Anterior cingulate cortex (tissue), 58 donors: ENCODE data around the gene EIF5A2.
"Not testable (repeated sequence)": the region's sequence is repeated elsewhere in the genome, so short reads cannot be mapped to it uniquely, and the experiment has no call there.

Experiments used
- DNase-seq, 58 donors: peaks; one replicate each; lab custom pipeline; 2025; lab: John Stamatoyannopoulos, UW

Gene EIF5A2

DNA sequence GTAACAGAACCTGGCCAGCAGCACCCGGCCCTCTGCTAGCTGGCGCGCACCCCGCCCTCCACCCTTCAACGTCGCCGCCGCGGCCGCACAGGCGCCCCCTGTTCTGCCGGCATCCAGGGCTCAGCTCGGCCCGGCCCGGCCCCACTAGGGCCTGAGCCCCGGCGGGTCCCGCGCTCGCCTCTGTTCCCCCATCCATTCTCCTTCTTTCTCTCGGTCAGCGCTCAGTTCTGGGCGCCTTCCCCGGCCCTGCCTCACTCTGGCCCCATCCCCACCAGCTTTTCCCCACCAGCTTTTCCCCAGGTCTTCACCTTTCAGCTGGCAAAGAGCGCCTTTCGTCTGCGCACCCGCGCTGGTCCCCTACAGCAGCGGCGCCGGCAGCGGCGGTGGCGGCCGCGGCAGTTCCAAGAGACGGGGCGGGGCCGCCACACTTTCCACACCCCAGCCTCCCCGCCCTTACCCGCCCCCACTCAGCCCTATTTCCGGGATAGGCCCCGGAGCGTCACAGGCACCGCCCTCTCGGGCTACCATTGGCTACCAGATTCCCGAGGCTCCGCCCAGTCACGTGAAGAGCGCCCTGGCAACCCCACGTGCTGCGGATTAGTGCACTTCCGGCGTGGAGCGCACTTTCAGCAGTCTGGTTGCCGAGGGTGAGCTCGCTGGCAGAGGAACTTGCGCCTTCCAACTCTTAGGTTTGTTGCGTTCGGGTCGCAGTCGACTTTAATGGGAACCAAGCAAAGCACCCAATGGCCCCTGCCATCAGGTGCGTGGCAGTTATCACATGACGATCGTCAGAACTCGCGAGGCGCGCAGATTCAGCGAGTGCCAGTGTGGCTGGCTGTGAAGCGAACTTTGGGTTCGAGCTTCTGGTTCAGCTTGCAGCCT is at the start of gene EIF5A2:
Gene EIF5A2 (minus strand): TSS at position 403 of the 882 bp plus-strand sequence. CDS start 831 bp downstream, outside the sequence.
- DNase-seq, result peak; percentile 12 to 96 (median 88)

- DNase-seq, result no peak
Observed at GRCh38 chr3:170956647-170957046, 48.2 kb upstream of the EIF5A2 start.

- DNase-seq, result peak in 33 of 58 donors; percentile 6 to 66 (median 31)
Observed at GRCh38 chr3:170953736-170954135, 45.3 kb upstream of the EIF5A2 start.

DNA sequence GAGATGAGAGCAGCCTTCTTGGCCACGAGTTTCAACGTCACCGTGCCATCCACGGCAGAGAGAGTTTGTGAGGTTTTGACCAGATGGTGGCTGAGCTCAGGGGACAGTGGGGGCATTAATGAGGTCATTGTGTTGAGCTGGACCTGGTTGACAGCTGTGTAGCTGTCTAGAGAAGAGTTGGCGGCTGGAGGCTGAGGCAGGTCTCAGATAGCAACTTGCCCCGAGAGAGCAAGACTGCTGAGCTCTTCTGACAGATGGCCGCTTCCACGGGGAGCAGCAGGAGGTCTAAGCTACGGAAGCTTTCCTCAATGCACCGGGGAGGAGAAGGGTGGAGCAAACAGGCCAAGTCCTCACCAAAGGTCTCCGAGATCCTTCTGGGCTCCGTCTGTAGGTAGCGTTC is 44.8 kb upstream of the EIF5A2 start:
- DNase-seq, result peak in 11 of 58 donors; percentile 7 to 46 (median 21)

GRCh38 chr3:170949211-170949610 is 40.8 kb upstream of the EIF5A2 start:
- no peak for DNase-seq

DNA sequence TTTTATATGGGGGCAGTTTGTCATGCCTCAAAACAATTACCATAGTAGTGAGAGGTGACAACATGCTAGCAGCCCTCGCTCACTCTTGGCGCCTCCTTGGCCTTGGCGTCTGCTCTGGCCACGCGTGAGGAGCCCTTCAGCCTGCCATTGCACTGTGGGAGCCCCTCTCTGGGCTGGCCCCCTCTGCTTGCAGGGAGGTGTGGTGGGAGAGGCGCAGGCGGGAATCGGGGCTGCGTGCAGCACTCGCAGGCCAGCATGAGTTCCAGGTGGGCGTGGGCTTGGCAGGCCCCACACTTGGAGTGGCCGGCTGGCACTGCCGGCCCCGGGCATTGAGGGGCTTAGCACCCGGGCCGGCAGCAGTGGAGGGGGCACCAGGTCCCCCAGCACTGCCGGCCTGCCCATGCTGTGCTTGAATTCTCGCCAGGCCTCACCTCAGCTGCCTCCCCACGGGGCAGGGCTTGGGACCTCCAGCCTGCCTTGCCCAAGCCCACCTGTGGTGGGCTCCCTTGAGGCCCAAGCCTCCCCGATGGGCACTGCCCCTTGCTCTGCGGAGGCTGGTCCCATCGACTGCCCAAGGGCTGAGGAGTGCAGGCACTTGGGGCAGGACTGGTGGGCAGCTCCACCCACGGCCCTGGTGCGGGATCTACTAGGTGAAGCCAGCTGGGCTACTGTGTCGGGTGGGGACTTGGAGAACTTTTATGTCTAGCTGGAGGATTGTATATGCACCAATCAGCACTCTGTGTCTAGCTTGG is 38.8 kb upstream of the EIF5A2 start:
- DNase-seq, result no peak

DNA sequence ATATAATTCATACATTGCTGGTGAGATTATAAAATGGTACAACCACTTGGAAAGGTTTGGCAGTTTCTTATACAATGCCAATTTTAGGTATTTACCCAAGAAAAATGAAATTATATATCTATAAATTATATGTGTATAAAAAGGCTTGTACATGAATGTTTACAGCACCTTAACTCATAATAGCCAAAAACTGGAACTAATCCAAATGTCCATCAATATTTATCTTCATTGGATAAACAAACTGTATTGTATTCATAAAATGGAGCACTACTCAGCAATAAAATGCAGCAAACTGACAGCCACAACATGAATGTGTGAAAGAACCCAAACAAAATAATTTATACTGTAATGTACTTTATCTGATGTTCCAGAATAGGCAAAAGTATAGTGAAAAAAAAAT is 33.6 kb upstream of the EIF5A2 start:
- DNase-seq, result no peak

DNA sequence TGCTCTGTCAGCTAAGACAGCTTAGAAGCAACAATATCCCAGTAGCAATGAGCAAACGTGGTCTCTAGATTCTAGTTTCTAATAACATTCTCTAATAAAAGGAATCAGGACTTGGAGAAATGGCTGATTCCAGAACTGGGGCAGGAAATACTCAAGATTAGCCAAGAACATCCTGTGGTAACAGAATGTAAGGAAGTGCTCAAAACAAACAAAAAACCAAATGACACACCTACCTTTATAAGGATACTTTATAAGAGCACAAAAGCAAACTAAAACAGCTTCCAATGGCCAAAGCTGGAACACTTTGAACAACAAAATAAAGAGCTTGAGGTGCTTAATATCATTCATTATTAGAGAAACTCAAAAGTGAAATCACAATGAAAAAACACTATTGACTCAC is 33.1 kb upstream of the EIF5A2 start:
- no peak for DNase-seq

DNA sequence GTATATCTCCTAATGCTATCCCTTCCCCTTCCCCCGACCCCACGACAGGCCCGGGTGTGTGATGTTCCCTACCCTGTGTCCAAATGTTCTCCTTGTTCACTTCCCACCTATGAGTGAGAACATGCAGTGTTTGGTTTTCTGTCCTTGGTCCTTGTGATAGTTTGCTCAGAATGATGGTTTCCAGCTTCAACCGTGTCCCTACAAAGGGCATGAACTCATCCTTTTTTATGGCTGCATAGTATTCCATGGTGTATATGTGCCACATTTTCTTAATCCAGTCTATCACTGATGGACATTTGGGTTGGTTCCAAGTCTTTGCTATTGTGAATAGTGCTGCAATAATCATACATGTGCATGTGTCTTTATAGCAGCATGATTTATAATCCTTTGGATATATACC is 24.6 kb upstream of the EIF5A2 start:
- not testable (repeated sequence) for DNase-seq

DNA sequence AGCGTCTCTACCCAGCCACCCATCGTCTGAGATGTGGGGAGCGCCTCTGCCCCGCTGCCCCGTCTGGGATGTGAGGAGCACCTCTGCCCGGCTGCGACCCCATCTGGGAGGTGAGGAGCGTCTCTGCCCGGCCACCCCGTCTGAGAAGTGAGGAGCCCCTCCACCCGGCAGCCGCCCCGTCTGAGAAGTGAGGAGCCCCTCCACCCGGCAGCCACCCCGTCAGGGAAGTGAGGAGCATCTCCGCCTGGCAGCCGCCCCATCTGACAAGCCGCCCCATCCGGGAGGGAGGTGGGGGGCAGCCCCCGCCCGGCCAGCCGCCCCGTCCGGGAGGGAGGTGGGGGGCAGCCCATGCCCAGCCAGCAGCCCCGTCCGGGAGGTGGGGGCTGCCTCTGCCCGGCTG is 15.1 kb upstream of the EIF5A2 start:
- not testable (repeated sequence) for DNase-seq

DNA sequence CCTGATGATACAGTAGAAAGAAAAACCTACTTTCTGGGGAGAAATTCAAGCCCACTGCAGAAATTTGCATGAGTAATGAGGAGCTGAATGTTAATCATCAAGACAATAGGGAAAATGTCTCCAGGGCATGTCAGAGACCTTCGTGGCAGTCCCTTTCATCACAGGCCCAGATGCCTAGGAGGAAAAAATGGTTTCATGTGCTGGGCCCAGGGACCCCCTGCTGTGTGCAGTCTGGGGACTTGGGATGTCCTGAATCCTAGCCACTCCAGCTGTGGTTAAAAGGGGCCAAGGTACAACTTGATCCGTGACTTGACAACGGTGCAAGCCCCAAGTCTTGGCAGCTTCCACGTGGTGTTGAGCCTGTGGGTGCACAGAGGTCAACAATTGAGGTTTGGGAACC is 10.3 kb upstream of the EIF5A2 start:
- no peak for DNase-seq

DNA sequence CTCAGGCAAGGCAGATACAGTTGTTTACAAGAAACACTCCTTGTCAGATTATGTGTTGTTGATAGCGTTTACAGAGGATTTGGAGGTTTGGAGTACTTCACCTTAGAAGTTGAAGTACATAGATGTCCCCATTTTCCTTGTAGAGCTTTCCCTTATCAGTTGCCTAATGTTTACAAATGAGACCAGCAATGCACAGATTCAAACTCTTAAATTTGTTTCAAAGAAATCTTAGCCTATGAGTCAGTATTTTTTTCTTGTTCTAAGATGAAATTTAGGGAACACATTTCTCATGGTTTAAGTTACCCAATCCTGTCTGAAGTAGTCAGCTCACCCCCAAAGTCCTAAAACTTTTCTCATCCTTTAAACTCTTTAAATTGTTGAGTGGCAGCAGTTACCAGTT is 6.3 kb upstream of the EIF5A2 start:
- DNase-seq, result no peak

DNA sequence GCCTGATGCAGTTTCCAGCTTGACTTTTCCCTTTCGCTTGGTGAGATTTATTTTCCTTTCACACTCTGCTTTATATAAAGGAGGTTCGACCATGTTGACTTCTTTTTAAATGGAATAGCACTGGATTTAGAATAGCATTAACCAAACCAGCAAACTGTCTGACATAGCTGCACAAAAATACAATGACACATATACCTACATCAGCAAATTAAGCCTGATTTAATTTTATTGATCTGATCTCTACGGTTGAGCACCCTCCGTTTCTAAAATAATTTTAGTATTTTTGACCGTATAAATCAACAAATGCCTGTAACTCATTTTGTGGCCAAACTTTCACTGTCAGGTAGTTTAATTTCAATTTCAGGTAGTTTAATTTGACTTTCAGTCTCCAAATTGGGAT is 5.8 kb upstream of the EIF5A2 start:
- no peak for DNase-seq

DNA sequence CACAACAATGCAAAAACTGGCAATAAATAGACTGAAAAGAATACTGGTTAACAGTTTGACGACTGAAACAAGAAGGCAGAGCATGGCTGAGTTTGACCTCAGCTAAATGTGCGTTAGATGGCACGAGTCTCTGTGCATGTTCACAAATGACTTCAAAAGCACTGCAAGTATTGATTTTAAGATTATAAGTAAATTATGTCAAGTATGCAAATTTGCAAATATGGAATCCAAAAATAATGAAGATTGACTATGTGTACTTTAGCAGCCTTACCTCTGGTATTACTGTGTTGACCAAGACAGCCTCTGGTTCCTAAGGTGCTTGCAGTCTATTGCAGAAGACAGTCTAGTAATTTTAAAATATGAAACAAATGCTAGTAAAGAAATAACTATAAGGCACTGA is 2.6 kb upstream of the EIF5A2 start:
- no peak for DNase-seq

DNA sequence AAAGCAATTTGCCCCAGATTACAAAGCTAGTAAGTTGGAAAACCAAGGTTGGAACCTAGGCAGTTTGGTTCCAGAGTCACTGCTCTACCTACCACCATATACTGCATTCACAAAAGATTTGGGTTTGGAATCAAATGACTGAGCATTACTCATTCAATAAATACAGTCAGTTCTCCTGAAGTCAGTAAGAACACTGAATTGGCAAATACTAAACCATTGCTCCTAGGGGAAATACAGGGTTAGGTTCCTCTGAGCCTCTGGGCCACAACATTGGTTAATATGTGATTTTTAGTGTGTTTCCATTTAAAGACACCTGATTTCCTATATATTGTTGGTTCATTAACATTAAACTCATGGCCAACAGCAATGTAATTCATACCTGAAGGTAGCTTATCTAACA is 2.1 kb upstream of the EIF5A2 start:
- DNase-seq, result no peak

DNA sequence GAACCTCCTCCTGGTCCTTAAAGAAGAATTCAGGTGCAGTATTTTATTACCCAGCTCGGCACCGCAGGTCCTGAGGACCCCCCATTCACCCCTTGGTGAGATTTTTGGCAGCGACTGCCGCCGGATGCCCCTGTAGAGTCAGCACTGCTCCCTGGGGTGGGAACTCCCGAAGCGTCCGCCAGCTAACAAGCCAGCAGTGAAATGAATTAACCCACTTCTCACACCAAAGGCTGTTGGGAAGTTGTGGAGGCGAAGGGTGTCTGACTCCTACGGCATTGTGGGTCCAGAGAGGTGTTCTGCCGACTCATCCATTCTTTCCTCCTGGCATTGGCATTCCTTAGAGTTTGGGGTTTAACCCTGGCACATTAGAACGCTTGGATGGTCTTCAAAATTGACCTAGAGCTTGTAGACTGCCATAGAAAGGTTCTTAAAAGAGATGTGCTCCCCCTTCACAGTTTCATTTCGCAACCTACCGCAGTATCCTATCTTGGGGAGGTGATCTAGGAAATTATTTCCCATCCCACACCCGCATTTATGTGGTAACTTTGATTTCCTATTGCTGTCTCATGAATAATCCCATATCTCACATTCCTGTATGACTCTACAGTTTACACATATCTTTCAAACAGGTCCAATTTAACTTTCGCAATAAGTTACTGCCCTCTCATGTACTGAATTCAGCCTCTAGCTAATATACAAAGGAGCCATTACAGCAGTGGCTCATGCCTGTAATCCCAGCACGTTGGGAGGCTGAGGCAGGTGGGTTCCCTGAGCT is 879 bp upstream of the EIF5A2 start:
- peak in 1 of 58 donors; percentile 18 for DNase-seq

DNA sequence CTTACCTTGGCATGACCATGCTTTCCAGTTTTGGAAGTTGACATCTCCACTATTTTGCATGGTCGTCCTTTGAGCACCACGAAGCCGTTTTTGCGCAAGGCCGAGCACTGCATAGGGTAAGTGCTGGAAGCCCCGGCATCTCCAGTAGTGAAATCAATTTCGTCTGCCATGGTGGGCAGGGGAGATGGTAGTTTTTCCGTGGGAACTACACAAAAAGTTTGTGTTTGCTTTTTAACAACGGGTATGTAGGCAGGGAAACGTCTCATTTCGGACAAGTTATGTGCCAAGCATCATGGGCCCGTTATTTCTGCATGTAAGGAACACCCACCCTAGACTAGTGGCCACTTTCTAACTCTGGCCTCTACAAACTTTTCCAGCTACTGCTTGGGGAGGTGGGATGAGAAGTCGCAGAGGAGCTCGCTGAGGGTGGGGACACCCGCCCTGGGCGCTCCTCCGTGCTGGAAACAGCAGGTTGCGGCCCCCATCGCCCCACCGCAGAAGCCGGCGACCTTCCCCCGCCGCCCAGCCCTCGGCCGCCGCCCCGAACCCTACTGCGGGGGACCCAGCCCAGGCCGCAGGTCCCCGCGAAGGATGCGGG is 701 bp downstream of the EIF5A2 start:
- DNase-seq, result peak in 6 of 58 donors; percentile 1 to 37 (median 10)

DNA sequence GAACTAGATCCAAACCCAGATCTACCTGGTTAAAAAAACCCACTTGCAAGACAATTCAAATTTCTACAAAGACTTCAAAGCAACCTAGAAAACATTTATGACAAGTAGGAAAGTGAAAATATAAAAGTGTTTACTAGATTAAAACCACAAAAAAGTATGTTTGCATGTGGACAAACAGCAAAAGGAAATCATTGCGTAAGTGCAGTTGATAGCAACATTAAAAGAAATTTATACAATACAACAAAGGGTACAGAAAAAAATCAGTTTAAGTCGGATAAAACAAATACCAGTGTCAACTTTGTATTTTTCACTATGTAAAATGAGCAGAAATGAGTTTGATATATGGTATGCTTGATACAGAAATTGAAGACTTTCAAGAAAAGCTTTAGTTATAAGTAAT is 2.6 kb downstream of the EIF5A2 start:
- DNase-seq, result no peak

- no peak for DNase-seq
Observed at GRCh38 chr3:170903123-170903522, 5.3 kb downstream of the EIF5A2 start.

GRCh38 chr3:170899455-170899854 is 9.0 kb downstream of the EIF5A2 start:
- no peak for DNase-seq
